Dedifferentiated amniotic fluid mesenchymal stem cell (primary cell): ENCODE results near the gene SLC16A13.
"Not testable (repeated sequence)": the region's sequence is repeated elsewhere in the genome, so short reads cannot be mapped to it uniquely, and the experiment has no call there.

ENCODE experiments used
- DNase-seq: peaks from one replicate; pipeline ENCODE4 v3.0.0-alpha.2; 2016; ENCODE audit errors: extremely low spot score

Gene SLC16A13

GRCh38 chr17:7064261-7064660 is 28.4 kb downstream of the SLC16A13 start:
- no peak for DNase-seq

DNA sequence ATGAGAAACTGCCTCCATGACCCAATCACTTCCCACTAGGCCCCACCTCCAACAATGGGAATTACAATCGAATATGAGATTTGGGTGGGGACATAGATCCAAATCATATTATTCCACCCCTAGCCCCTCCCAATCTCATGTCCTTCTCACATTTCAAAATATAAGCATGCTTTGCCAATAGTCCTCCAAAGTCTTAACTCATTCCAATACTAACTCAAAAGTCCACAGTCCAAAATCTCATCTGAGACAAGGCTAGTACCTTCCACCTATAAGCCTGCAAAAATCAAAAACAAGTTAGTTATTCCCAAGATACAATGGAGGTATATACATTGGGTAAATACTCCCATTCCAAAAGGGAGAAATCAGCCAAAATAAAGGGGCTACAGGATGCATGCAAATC is 31.4 kb downstream of the SLC16A13 start:
- no peak for DNase-seq

- no peak for DNase-seq
Measured at GRCh38 chr17:7068268-7068667, 32.5 kb downstream of the SLC16A13 start.

DNA sequence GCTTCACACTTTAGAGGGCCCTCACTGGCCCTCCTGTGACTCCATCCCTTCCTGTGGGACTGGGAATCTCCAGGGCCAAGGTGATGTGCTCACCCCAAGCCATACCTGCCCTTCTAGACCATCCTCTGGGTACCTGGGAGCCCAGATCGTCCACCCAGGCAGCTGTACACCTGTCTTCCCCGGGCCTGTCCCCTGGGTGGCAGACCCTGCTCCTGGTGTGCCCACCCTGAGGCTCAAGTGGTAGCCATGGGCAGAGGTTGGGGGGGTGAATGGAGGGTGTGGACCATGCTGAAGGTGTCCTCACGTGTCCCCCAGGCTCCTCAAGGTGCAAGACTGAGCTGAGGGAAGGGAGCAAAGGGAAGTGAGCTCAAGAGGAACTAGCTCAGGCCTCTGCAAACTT is 34.9 kb downstream of the SLC16A13 start:
- DNase-seq, result no peak

DNA sequence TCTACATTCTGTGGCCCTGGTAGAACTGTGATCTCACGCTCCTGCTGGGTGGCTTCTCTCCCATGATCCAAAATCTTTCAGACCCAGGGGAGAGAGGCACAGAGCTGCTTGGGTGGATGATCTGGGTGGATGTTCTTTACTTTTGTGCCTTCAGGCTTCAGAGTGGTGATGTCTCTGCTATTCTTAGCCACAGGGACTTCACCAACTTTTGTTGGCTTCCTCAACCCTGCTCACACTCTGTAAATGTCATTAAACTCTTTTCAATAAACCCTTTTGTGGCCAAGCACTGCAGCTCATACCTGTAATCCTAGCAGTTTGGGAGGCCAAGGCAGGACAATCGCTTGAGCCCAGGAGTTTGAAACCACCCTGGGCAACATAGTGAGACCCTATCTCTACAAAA is 36.6 kb downstream of the SLC16A13 start:
- DNase-seq, result no peak

GRCh38 chr17:7074931-7075330 is 39.1 kb downstream of the SLC16A13 start:
- DNase-seq, result no peak

- DNase-seq, result no peak
Measured at GRCh38 chr17:7077911-7078546, 42.2 kb downstream of the SLC16A13 start.

DNA sequence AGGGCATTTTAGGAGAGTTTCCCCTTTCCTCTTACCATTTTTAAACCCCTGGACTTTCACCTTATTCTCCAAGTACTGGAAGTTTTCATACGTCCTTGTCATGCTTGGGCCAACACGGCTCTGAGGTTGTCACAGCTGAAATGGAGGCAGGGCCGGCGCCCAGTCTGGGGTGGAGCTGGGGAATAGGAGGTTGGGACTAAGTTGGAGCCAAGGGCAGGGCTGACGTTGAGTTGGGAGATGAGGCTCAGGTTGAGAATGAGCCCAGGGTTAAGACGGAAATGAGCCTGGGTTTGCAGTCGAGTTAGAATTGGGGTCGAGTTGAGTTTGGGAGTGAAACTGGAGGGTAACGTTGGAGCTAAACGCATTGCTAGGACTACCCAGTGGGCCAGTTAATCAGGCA is 42.9 kb downstream of the SLC16A13 start:
- DNase-seq, result no peak

- no peak for DNase-seq
Measured at GRCh38 chr17:7079581-7080455, 44.0 kb downstream of the SLC16A13 start, which contains the start of gene CLEC10A. TSS of gene CLEC10A (minus strand) at chr17:7080251. CDS start at chr17:7078812, 1,439 bp downstream.

DNA sequence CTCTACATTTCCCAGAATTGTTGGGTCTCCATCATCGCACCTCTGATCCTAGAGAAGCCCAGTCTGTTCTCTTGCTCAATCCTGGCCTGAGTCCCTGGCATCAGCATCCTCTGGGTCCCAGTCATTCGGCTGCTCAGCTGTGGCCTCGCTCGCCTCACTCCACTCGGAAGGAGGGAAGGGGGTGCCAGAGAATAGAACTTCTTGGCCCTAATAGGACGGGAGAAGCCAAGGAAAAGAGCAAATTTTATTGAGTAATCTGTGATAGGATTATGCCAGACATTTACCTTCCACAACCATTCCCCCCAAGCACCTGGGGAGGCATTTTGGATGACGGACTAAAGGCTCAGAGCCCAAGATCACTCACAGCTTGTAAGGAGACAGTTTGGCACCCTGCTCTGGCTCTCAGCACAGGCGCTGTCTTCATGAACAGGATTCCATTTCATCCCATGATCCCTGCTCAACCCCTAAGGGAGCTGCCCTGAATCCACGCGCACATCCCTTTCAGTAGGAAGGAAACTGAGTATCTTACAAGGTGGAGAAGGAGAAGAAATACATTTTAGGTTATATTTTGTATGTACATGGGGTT is 44.7 kb downstream of the SLC16A13 start:
- DNase-seq, result no peak

DNA sequence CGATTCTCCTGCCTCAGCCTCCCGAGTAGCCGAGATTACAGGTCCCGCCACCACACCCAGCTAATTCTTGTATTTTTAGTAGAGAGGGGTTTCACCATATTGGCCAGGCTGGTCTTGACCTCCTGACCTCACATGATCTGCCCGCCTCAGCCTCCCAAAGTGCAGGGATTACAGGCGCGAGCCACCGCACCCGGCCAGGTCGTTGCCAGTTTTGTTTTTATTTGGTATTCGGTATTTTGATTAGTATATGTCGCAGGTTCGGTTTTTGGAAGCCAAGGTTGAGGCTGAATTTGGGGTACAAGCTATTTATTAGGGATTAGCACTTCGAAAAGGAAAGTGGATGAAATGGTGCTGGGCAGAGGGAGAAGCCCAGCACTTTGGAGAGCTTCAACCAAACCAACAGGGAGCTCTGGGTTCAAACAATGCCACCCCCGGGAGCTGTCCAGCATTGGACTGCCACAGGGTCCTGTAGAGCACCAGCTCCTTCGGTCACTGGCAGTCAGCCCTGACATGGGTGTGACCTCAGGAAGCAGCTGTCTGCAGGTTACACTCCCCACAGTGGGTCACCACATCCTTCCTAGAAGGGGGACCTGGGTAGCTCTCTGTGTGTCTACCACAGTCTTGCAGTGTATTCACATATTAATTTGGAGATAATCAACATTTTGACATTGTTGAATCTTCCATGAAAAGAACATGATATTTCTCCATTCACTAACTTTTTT is 45.7 kb downstream of the SLC16A13 start:
- DNase-seq, result no peak

DNA sequence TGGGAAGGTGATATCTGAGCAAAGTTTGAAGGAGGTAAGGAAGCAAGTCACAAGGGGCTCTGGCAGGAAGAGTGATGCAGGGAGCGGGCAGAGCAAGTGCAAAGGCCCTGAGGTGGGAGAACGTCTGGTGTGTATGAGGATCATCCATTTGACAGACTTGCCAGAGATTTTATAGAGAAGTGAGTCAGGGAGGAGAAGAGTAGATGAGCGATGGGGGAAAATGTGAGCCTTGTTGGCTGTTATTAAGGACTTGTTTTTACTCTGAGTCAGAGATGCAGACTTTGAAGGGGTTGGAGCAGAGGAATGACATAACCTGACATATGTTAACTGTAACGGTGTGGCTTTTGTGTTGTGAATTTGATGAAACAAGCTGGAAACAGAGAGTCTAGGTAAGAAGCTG is 47.8 kb downstream of the SLC16A13 start:
- no peak for DNase-seq

- DNase-seq, result no peak
Measured at GRCh38 chr17:7084088-7084487, 48.3 kb downstream of the SLC16A13 start.

DNA sequence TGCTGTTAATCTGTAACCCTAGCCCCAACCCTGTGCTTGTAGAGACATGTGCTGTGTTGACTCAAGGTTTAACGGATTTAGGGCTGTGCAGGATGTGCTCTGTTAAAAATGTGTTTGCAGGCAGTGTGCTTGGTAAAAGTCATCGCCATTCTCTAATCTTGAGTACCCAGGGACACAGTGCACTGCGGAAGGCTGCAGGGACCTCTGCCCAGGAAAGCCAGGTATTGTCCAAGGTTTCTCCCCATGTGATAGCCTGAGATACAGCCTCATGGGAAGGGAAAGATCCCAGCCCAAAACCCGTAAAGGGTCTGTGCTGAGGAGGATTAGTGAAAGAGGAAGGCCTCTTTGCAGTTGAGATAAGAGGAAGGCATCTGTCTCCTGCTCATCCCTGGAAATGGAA is 52.6 kb downstream of the SLC16A13 start:
- not testable (repeated sequence) for DNase-seq

DNA sequence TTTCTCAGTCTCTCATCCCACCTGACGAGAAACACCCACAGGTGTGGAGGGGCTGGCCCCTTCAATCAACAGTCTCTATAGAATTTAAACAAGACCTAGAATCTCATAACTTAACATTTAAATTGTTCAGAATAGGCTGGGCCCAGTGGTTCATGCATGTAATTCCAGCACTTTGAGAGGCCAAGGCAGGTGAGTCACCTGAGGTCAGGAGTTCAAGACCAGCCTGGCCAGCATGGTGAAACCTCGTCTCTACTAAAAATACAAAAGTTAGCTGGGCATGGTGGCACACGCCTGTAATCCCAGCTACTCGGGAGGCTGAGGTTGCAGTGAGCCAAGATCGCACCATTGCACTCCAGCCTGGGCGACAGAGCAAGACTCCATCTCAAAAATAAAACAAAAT is 53.8 kb downstream of the SLC16A13 start:
- not testable (repeated sequence) for DNase-seq
